Measurements from ENCODE around the gene SHB.

The SHB gene

DNA sequence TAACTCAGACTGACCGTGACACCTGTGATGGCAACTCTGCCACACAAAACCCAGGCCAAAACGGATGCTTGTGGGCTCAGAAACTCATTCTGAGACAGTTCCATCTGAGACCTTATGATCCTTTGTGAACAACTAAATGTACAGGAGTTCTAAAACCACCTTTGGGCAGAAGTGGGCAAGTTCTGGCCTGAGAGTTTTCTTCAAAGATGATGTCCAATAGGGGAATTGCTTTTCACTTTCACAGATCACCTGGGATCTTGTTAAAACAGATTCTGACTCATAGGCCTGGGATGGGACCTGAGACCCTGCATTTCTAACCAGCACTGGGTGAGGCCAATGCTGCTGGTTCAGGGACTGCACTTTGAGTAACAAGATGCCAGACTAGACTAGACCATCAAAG lies 97.3 kb downstream of the SHB start:
- H3K4me3 ChIP-seq (ENCODE audit: low read depth, low read length): no peak overlapping the region
- in situ Hi-C loops (cut with HindIII; ENCODE audit: low sequenced_read_pairs): no loop called here
- no peak for DNase-seq (ENCODE audit: low read depth)
- TF ChIP-seq, protein P1, sequence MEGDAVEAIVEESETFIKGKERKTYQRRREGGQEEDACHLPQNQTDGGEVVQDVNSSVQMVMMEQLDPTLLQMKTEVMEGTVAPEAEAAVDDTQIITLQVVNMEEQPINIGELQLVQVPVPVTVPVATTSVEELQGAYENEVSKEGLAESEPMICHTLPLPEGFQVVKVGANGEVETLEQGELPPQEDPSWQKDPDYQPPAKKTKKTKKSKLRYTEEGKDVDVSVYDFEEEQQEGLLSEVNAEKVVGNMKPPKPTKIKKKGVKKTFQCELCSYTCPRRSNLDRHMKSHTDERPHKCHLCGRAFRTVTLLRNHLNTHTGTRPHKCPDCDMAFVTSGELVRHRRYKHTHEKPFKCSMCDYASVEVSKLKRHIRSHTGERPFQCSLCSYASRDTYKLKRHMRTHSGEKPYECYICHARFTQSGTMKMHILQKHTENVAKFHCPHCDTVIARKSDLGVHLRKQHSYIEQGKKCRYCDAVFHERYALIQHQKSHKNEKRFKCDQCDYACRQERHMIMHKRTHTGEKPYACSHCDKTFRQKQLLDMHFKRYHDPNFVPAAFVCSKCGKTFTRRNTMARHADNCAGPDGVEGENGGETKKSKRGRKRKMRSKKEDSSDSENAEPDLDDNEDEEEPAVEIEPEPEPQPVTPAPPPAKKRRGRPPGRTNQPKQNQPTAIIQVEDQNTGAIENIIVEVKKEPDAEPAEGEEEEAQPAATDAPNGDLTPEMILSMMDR (IDR thresholded peaks at IDR 0.05; ENCODE audit: low read depth, low read length, missing control alignments): no peak

DNA sequence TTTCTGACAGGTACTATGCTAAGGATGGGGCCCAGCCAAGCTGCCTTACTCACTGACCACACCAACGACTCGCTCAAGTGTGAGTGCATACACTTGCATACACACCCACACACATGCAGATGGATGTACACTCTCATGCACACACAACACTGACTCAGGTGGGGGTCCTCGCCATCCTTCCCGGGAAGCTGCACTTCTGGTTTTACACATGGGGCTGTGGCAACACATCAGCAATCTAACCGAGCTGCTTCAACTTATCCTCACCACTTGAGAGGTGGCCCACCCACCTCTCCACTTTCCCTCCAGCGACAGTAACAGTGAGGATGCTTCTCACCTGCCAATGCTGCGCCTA lies 97.9 kb downstream of the SHB start:
- in situ Hi-C loops (cut with HindIII; ENCODE audit: low sequenced_read_pairs): no loop called here
- no peak for DNase-seq (ENCODE audit: low read depth)
- TF ChIP-seq, protein P1 (IDR thresholded peaks at IDR 0.05; ENCODE audit: low read depth, low read length, missing control alignments): no peak
- no peak overlapping the region for H3K4me3 ChIP-seq (ENCODE audit: low read depth, low read length)

DNA sequence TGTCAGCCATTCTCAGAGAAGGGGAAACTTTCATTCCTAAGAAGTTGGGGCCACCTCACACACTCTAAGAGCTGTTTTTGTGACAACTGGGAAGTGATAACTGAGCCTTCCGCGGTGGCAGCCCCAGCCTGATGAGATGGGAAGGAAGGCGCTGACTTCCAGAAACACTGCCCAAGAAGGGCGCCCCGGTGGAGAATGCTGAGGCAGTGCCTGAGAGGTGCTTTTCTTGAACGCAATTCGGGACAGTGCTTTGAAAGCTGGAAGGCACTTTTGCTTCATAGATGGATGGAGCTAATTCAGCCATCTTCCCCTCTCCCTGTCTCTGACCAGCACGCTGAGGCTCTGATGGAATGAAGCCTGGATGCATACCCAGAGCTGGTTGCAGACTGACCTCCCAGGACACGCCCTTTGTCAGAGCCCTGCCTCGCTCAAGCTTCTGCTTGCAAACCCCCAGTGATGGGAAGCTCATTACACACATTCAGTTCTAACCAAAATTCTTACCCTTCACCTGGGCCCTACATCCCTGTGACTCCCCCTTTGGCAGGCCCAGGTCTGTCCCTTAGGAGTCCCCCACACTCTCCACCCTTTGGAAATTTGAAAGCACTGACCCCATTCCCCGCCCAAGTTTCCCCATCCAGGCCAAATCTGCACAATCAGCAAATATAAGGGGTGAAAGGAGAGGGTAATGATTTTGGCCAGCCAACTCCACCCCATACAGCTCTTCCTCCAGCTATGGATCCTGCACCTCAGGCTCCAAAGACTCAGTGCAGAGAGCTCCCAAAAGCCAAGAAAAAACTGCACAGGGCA lies 98.5 kb downstream of the SHB start:
- no peak overlapping the region for H3K4me3 ChIP-seq (ENCODE audit: low read depth, low read length)
- TF ChIP-seq, protein P1 (IDR thresholded peaks at IDR 0.05; ENCODE audit: low read depth, low read length, missing control alignments): no peak
- in situ Hi-C loops (cut with HindIII; ENCODE audit: low sequenced_read_pairs): no loop called here
- DNase-seq (ENCODE audit: low read depth): no peak

DNA sequence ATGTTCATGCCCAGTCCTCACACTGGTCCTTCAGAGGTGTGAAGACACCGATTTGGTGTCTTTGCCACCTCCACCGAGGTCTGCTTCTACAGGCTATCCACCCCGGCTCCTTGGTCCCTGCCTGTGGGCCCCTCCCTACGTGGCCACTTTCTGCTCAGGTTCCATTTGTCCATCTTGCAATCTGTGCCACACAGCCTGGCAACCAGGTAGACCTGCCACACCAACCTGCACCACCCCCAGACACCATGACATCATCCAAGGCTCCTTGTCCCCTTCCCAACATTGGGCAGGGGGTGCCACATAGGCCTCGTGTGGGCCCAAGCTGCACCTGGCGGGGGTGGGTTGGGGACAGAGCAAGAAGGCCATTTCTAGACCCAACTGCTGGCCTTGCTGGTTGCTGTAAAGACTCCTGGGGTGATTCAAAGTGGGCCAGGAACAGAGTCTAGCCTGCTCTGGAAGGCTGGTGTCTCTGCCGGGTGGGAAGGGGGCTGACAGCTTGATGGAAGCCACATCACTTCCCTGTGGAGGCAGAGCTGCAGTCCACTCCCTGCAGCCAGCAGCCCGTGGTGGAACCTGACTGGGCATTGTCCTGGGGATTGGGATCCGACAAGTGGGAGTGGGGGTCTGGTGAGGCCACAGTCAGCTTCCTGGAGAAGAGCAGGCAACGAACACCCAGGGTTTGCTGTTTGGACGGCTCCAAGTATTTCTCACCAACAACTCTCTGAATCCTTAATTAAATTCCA lies 99.3 kb downstream of the SHB start:
- TF ChIP-seq, protein P1 (IDR thresholded peaks at IDR 0.05; ENCODE audit: low read depth, low read length, missing control alignments): no peak
- no peak overlapping the region for H3K4me3 ChIP-seq (ENCODE audit: low read depth, low read length)
- DNase-seq (ENCODE audit: low read depth): no peak
- in situ Hi-C loops (cut with HindIII; ENCODE audit: low sequenced_read_pairs): loop anchor here (10.0 kb wide), 1 partner anchor 95 kb away; the partner anchor contains the start of gene SHB

DNA sequence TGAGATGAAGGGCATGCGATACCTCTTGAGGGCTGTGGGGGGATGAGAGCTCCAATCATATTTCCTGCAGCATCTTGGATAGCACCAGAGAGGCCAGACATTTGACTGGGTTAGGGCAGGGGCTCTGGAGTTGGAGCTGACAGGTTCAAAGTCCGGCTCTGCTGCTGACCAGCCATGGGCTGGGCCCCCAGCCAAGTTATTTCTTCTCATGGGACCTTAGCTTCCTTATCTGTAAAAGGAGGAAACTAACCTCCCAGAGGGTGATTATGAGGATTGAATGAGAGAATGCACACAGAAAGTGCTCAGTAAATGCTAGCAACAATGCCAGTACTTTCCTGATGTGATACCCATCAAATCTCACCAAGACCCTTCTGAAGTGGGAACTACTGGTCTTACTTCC lies 99.9 kb downstream of the SHB start:
- TF ChIP-seq, protein P1 (IDR thresholded peaks at IDR 0.05; ENCODE audit: low read depth, low read length, missing control alignments): no peak
- DNase-seq (ENCODE audit: low read depth): no peak
- H3K4me3 ChIP-seq (ENCODE audit: low read depth, low read length): no peak overlapping the region
- in situ Hi-C loops (cut with HindIII; ENCODE audit: low sequenced_read_pairs): loop anchor here (10.0 kb wide), 1 partner anchor 96 kb away; the partner anchor contains the start of gene SHB

DNA sequence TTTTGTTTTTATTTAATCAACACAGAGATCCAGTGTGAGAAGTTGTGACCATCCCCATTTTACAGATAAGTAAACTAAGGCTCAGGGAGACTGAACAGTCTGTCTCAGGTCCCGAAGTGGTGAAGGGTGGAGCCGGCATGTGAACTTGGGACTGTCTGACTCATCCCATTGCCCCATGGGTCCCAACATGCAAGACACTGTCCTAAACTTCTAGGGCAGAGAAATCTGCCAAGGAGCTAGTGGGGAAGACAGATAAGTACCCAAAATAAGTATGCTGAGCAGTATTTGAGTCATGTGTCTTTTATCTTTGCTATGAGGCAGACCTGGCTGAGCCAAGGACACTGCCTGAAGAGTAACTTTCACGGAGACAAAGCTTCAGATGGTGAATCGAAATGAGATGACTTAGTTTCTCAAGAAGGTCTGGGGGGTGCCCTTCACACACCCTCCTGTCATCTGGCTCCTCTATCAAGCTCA lies 100.8 kb downstream of the SHB start:
- in situ Hi-C loops (cut with HindIII; ENCODE audit: low sequenced_read_pairs): loop anchor here (10.0 kb wide), 1 partner anchor 97 kb away; the partner anchor contains the start of gene SHB

More for the DNA sequence above, 100.8 kb downstream of the SHB start:
- H3K4me3 ChIP-seq (ENCODE audit: low read depth, low read length): no peak overlapping the region
- TF ChIP-seq, protein P1 (IDR thresholded peaks at IDR 0.05; ENCODE audit: low read depth, low read length, missing control alignments): no peak
- DNase-seq (ENCODE audit: low read depth): no peak
